HG02642 (cell line): Measurements from ENCODE around the gene RNFT2.
"Not testable (repeated sequence)": the region's sequence is repeated elsewhere in the genome, so short reads cannot be mapped to it uniquely, and the experiment has no call there.

ENCODE experiments used
- ATAC-seq: cut with Tn5 transposase; IDR thresholded peaks from one replicate; pipeline ENCODE4 v1.9.1; 2021; ENCODE audit warnings: mild to moderate bottlenecking; ENCODE audit not compliant: unreplicated experiment, poor library complexity

The RNFT2 gene

GRCh38 chr12:116739381-116739887 is 1.3 kb downstream of the RNFT2 start:
- ATAC-seq: no peak

- ATAC-seq: not testable (repeated sequence)
These were observed 4.7 kb downstream of the RNFT2 start for GRCh38 chr12:116742787-116743186.

- ATAC-seq: no peak
These were observed 6.7 kb downstream of the RNFT2 start for GRCh38 chr12:116744766-116745165.

- ATAC-seq: no peak
These were observed 7.4 kb downstream of the RNFT2 start for GRCh38 chr12:116745554-116745953.

- no peak for ATAC-seq
These were observed 11.8 kb downstream of the RNFT2 start for GRCh38 chr12:116749884-116750283.

- ATAC-seq: no peak
These were observed 12.2 kb downstream of the RNFT2 start for GRCh38 chr12:116750298-116750697.

GRCh38 chr12:116754097-116754496 is 16.0 kb downstream of the RNFT2 start:
- not testable (repeated sequence) for ATAC-seq

- not testable (repeated sequence) for ATAC-seq
These were observed 16.7 kb downstream of the RNFT2 start for GRCh38 chr12:116754783-116755182.

GRCh38 chr12:116759783-116760621 is 21.9 kb downstream of the RNFT2 start:
- ATAC-seq: no peak

- no peak for ATAC-seq
These were observed 22.5 kb downstream of the RNFT2 start for GRCh38 chr12:116760622-116761020.

- ATAC-seq: no peak
These were observed 23.4 kb downstream of the RNFT2 start for GRCh38 chr12:116761499-116761898.

- no peak for ATAC-seq
These were observed 27.2 kb downstream of the RNFT2 start for GRCh38 chr12:116765271-116765670.

GRCh38 chr12:116766285-116766684 is 28.2 kb downstream of the RNFT2 start:
- ATAC-seq: no peak

- ATAC-seq: no peak
These were observed 28.6 kb downstream of the RNFT2 start for GRCh38 chr12:116766746-116767145.

GRCh38 chr12:116771651-116772050 is 33.5 kb downstream of the RNFT2 start:
- ATAC-seq: no peak

- no peak for ATAC-seq
These were observed 35.2 kb downstream of the RNFT2 start for GRCh38 chr12:116773276-116773731.

- no peak for ATAC-seq
These were observed 35.9 kb downstream of the RNFT2 start for GRCh38 chr12:116774020-116774419.

- ATAC-seq: no peak
These were observed 39.1 kb downstream of the RNFT2 start for GRCh38 chr12:116777245-116777644.

GRCh38 chr12:116779597-116779996 is 41.5 kb downstream of the RNFT2 start:
- no peak for ATAC-seq

- no peak for ATAC-seq
These were observed 42.8 kb downstream of the RNFT2 start for GRCh38 chr12:116780942-116781341.

GRCh38 chr12:116783525-116784237 is 45.6 kb downstream of the RNFT2 start:
- no peak for ATAC-seq
